HG03060 (cell line): ENCODE data around the gene OSBPL10.

Experiments
- ATAC-seq: cut with Tn5 transposase; IDR thresholded peaks from one replicate; pipeline ENCODE4 v1.9.1; 2021; ENCODE audit warnings: low read depth, moderate number of reproducible peaks; ENCODE audit not compliant: unreplicated experiment

The OSBPL10 gene

GRCh38 chr3:31896648-31897433 is 84.2 kb downstream of the OSBPL10 start:
- no peak for ATAC-seq

- no peak for ATAC-seq
These were observed 85.0 kb downstream of the OSBPL10 start for GRCh38 chr3:31896026-31896425.

- ATAC-seq, result no peak
These were observed 85.6 kb downstream of the OSBPL10 start for GRCh38 chr3:31895471-31895870.

GRCh38 chr3:31892916-31893573 is 88.0 kb downstream of the OSBPL10 start:
- ATAC-seq, result no peak

- no peak for ATAC-seq
These were observed 88.6 kb downstream of the OSBPL10 start for GRCh38 chr3:31892500-31892899.

- no peak for ATAC-seq
These were observed 89.1 kb downstream of the OSBPL10 start for GRCh38 chr3:31891876-31892455.

GRCh38 chr3:31890742-31891469 is 90.2 kb downstream of the OSBPL10 start:
- no peak for ATAC-seq

- no peak for ATAC-seq
These were observed 91.1 kb downstream of the OSBPL10 start for GRCh38 chr3:31890007-31890406.

GRCh38 chr3:31885235-31885634 is 95.8 kb downstream of the OSBPL10 start:
- no peak for ATAC-seq

- no peak for ATAC-seq
These were observed 96.8 kb downstream of the OSBPL10 start for GRCh38 chr3:31884251-31884650.

GRCh38 chr3:31882895-31883294 is 98.2 kb downstream of the OSBPL10 start:
- no peak for ATAC-seq

GRCh38 chr3:31882431-31882830 is 98.6 kb downstream of the OSBPL10 start:
- no peak for ATAC-seq

- no peak for ATAC-seq
These were observed 100.5 kb downstream of the OSBPL10 start for GRCh38 chr3:31880482-31881078.

- no peak for ATAC-seq
These were observed 101.0 kb downstream of the OSBPL10 start for GRCh38 chr3:31880020-31880419.

GRCh38 chr3:31879365-31879764 is 101.7 kb downstream of the OSBPL10 start:
- no peak for ATAC-seq

GRCh38 chr3:31878231-31878838 is 102.7 kb downstream of the OSBPL10 start:
- ATAC-seq, result no peak

- no peak for ATAC-seq
These were observed 104.7 kb downstream of the OSBPL10 start for GRCh38 chr3:31876331-31876730.

GRCh38 chr3:31875437-31875836 is 105.6 kb downstream of the OSBPL10 start:
- no peak for ATAC-seq

GRCh38 chr3:31873254-31873820 is 107.7 kb downstream of the OSBPL10 start:
- ATAC-seq, result no peak

- ATAC-seq, result no peak
These were observed 109.0 kb downstream of the OSBPL10 start for GRCh38 chr3:31871939-31872507.
